Stimulated activated CD8-positive, alpha-beta memory T cell treated with anti-CD3 and anti-CD28 coated beads, Interleukin-2, amount 100 ng/mL, for 1 hour (primary cell): Measurements from ENCODE around the gene SLC8A2.

ENCODE experiments used
- DNase-seq, 2 donors: peaks; one replicate each; pipeline ENCODE4 v3.0.0-alpha.2; 2020; ENCODE audit warnings: low read depth in 2 of 2

The SLC8A2 gene

DNA sequence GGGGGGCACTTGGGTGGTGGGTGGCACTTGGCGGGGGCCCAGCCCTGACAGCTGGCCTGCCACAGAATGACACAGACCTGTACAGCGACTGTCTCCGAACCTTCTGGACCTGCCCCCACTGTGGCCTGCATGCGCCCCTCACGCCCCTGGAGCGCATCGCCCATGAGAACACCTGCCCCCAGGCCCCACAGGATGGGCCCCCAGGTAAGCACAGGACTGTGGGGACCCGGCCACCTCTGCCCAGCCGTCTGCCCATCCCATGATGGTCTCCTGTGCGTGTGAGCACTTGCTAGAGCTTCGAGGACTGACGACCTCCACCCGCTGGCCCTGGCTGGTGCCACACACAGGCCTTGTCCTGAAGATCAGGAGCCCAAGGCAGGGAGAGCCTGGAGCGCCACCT lies 90.6 kb downstream of the SLC8A2 start:
- no peak for DNase-seq

GRCh38 chr19:47380559-47380958 lies 91.1 kb downstream of the SLC8A2 start:
- DNase-seq: no peak

DNA sequence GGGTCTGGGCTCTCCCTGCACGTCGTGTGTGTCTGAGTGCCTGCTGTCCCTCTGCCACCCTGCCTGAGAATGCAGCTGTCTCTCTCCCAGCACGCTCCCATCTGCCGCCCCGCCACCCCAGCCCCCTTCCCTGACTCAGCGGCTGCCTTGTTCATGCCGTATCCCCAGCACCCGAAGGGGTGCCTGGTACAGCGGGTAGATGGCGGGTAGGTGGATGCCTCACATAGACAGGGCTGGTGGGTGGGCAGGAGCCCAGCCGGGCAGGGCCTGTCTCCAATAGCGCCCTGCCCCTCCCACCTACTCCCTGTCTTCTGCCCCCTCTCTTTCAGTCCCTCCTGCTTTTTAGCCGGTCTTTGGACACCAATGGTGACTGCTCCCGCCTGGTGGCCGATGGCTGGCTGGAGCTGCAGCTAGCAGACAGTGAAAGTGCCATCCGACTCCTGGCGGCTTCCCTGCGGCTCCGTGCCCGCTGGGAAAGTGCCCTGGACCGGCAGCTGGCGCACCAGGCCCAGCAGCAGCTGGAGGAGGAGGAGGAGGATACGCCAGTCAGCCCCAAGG lies 92.2 kb downstream of the SLC8A2 start:
- no peak for DNase-seq

GRCh38 chr19:47378246-47378645 lies 93.4 kb downstream of the SLC8A2 start:
- DNase-seq: no peak
